ENCODE results near the gene ADSS1. TPM values are rescaled to one million over a fixed set of nuclear protein-coding genes. Genes with fewer than 3 reads are reported as not detected.

The ADSS1 gene
- total and polyA plus RNA-seq, 8 donors: 3.5 to 6.8 (median 5.5) TPM

DNA sequence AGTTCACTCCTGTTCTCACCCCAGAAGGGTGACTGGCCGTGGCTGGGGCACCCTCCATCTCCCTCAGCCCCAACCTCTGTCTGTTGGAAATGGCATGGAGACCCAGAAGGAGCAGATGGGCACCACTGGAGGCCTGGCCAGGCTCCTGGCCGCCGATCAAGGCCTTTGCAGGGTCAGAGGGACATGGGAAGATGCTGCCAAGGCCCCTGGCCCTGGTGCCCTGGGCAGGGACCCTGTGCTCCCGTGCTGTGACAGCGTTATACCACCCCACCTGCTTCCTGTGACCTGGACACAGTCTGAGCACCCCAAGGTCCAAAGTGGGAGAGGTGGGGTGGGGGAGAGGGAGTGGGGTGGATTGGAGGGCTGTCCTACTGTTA lies 31.1 kb upstream of the ADSS1 start:
- Histone ChIP-seq H3K4me3 (no peak overlapping the region), H3K4me1 (peaks cover 10 to 15% (median 11%) of the 10 kb centered on the region in 3 donors)

GRCh38 chr14:104693482-104694431 lies 30.3 kb upstream of the ADSS1 start:
- no peak for ATAC-seq
- WGBS, 2 donors: 83 to 85% methylated on average over 26 of the region's 26 CpGs

More for the DNA sequence above, 31.1 kb upstream of the ADSS1 start:
- WGBS, 2 donors: 85 to 87% methylated on average over 5 of the region's 5 CpGs
- intact Hi-C loops (cut with DNase I): no loop called here
- no peak for TF ChIP-seq CTCF (IDR thresholded peaks at IDR 0.05)
- ATAC-seq: no peak
- Histone ChIP-seq H3K27me3 (no peaks in the 10 kb centered on the region), H3K9me3 (no peaks in the 10 kb centered on the region), H3K27ac (no peak overlapping the region), H3K36me3 (no peaks in the 10 kb centered on the region)
- DNase-seq: peak in 2 of 6 donors; percentile 26 to 62
- no peak for FAIRE-seq

DNA sequence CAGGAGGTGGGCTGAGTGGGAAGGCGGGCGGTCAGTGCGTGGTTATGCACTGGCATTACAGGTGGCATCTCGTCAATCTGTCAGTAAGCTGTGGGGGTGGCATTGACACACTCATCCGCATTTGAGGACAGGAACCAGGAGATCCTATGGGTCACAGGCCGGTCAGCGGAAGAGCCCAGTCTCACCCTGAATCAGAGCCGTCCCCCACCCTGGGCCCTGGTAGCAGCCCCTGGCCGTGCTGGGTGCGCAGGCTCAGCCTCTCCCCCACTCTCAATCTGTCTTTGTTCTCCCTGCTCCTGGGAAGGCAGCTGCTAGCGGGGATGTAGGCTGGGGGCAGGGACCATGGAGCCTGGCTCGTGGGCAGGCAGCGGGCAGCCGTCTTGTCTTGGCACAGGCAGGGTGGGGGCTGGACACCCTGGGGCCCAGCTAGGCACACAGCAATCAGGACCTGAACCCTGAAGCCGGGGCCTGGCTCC lies 29.5 kb upstream of the ADSS1 start:
- Histone ChIP-seq H3K4me3 (no peak overlapping the region), H3K27ac (no peak overlapping the region), H3K27me3 (no peaks in the 10 kb centered on the region), H3K4me1 (peaks cover 0 to 6% (median 0%) of the 10 kb centered on the region in 3 donors), H3K36me3 (no peaks in the 10 kb centered on the region), H3K9me3 (no peaks in the 10 kb centered on the region)
- intact Hi-C loops (cut with DNase I): no loop called here
- FAIRE-seq: no peak
- 87 to 88% methylated on average over 15 of the region's 15 CpGs for WGBS, 2 donors
- ATAC-seq: no peak
- no peak for TF ChIP-seq CTCF (IDR thresholded peaks at IDR 0.05)
- DNase-seq: peak in 1 of 6 donors; percentile 66

More at GRCh38 chr14:104693482-104694431, 30.3 kb upstream of the ADSS1 start:
- DNase-seq (peak in 2 of 6 donors; percentile 40 to 69), FAIRE-seq (no peak)
- Histone ChIP-seq H3K27me3 (no peaks in the 10 kb centered on the region), H3K27ac (no peak overlapping the region), H3K36me3 (no peaks in the 10 kb centered on the region), H3K9me3 (no peaks in the 10 kb centered on the region), H3K4me1 (peaks cover 4 to 9% (median 5%) of the 10 kb centered on the region in 3 donors), H3K4me3 (no peak overlapping the region)
- intact Hi-C loops (cut with DNase I): no loop called here
- no peak for TF ChIP-seq CTCF (IDR thresholded peaks at IDR 0.05)

DNA sequence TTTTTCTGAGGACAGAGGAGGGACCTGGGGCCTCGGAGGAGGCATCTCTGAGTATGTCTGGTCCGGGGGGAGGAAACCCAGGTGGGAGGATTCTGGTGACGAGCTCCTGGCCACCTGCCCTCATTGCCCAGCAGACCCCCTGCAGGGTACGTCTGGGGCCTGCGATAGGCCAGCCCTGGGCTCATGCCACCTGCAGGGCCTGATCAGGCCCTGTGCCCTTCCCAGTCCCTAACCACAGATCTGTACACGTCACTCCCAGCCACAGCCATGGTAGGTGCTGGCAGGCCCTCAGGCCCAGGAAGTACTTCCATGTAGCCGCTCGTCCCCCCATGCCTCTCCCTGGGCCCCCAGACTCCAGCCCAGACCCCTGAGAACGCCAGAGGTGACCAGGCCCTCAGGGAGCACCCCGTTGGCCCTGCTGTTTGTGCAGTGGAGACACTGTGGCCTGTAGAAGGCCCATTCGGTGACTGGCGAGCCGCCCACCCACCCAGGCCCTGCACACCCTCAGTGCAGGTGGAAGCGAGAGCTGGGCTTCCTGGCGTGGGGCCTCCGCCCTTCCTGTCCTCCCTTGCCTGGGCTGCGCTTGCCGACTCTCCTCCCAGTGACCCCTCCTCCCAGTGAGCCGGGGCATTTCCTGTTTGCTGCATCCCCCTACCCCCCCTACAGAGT lies 28.9 kb upstream of the ADSS1 start:
- intact Hi-C loops (cut with DNase I): no loop called here
- Histone ChIP-seq H3K4me3 (no peak overlapping the region), H3K27ac (no peak overlapping the region), H3K27me3 (no peaks in the 10 kb centered on the region), H3K9me3 (no peaks in the 10 kb centered on the region), H3K36me3 (no peaks in the 10 kb centered on the region), H3K4me1 (peaks cover 0 to 6% (median 0%) of the 10 kb centered on the region in 3 donors)
- no peak for TF ChIP-seq CTCF (IDR thresholded peaks at IDR 0.05)
- no peak for DNase-seq
- WGBS, 2 donors: 84 to 86% methylated on average over 16 to 19 of the region's 19 CpGs
- no peak for ATAC-seq
- FAIRE-seq: no peak
